ENCODE data around the gene SLC25A43.
"Not testable (repeated sequence)": the region's sequence is repeated elsewhere in the genome, so short reads cannot be mapped to it uniquely, and the experiment has no call there.

GRCh38 chrX:119487766-119488165, 88.6 kb downstream of the SLC25A43 start:
- TF ChIP-seq, protein P1, sequence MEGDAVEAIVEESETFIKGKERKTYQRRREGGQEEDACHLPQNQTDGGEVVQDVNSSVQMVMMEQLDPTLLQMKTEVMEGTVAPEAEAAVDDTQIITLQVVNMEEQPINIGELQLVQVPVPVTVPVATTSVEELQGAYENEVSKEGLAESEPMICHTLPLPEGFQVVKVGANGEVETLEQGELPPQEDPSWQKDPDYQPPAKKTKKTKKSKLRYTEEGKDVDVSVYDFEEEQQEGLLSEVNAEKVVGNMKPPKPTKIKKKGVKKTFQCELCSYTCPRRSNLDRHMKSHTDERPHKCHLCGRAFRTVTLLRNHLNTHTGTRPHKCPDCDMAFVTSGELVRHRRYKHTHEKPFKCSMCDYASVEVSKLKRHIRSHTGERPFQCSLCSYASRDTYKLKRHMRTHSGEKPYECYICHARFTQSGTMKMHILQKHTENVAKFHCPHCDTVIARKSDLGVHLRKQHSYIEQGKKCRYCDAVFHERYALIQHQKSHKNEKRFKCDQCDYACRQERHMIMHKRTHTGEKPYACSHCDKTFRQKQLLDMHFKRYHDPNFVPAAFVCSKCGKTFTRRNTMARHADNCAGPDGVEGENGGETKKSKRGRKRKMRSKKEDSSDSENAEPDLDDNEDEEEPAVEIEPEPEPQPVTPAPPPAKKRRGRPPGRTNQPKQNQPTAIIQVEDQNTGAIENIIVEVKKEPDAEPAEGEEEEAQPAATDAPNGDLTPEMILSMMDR (IDR thresholded peaks at IDR 0.05): not testable (repeated sequence)
- not testable (repeated sequence) for TF ChIP-seq POLR2A (IDR thresholded peaks at IDR 0.05)
